OCI-LY1 (cell line): Measurements from ENCODE around the gene MME.

Experiments used
- CTCF ChIP-seq: fragments of 200-600 bp; sonication (generic), shearing (Covaris generic); IDR thresholded peaks from 2 replicates; pipeline ENCODE4 v1.5.1; 2017; ENCODE audit warnings: mild to moderate bottlenecking, antibody characterized with exemption, low read length, moderate library complexity, mixed read lengths
- EZH2 ChIP-seq: fragments of 200-600 bp; sonication (generic), shearing (Covaris generic); IDR thresholded peaks from 2 replicates; pipeline ENCODE4 v1.8.0; 2017; ENCODE audit warnings: borderline replicate concordance, mixed run types, mild to moderate bottlenecking, antibody characterized with exemption, low read length, moderate library complexity, mixed read lengths

GRCh38 chr3:155032918-155033317 is 47.2 kb upstream of the MME start:
- TF ChIP-seq CTCF (no peak), EZH2 (no peak)
